IMR-90 (cell line): ENCODE results near the gene COL11A2. TPM values are rescaled to one million over a fixed set of nuclear protein-coding genes. Genes with fewer than 3 reads are reported as not detected.

Experiments
- ATAC-seq: fragments of 200-7000 bp; cut with Tn5 transposase; 2 replicates; pipeline ENCODE4 v1.9.1; 2020; ENCODE audit warnings: low read depth, mild to moderate bottlenecking, moderate library complexity
- BruUV-seq: library from RNA; stranded (reverse); fragments of 400-500 nt; replicated peaks from 2 replicates; lab custom pipeline; 2021; lab: Mats Ljungman, UMichigan
- CTCF ChIA-PET: fragments of 300-600 bp; formaldehyde crosslinking; extraction: SDS; loops from one replicate; lab custom pipeline; 2021; ENCODE audit warnings: antibody characterized with exemption; lab: Yijun Ruan, JAX
- POLR2A ChIA-PET: fragments of 300-600 bp; sonication (Branson Sonifier 250); formaldehyde crosslinking; loops from one replicate; lab custom pipeline; 2022; ENCODE audit warnings: antibody characterized with exemption; ENCODE audit not compliant: unreplicated experiment; lab: Charles Lee
- DNase-seq: peaks from one replicate; pipeline ENCODE4 v3.0.0; 2013
- H2AFZ ChIP-seq: replicated peaks from 2 replicates; pipeline ENCODE3; 2013; ENCODE audit warnings: low read length, mild to moderate bottlenecking; ENCODE audit not compliant: poor library complexity
- H2AK5ac ChIP-seq: 2 replicates; pipeline ENCODE4 v1.6.1; 2013; ENCODE audit warnings: low read depth, low read length, inconsistent platforms
- H2AK9ac ChIP-seq: replicated peaks from 2 replicates; pipeline ENCODE3; 2013; ENCODE audit warnings: mild to moderate bottlenecking, low read depth, low read length, moderate library complexity; ENCODE audit not compliant: poor library complexity
- H2BK120ac ChIP-seq: 2 replicates; pipeline ENCODE4 v1.6.1; 2013; ENCODE audit warnings: low read depth, low read length, inconsistent platforms
- H2BK15ac ChIP-seq: 3 replicates; pipeline ENCODE4 v1.6.1; 2013; ENCODE audit warnings: low read depth, low read length, inconsistent platforms
- H2BK20ac ChIP-seq: 2 replicates; pipeline ENCODE4 v1.6.1; 2013; ENCODE audit warnings: low read depth, mild to moderate bottlenecking, inconsistent platforms, low read length, moderate library complexity
- H2BK5ac ChIP-seq: 2 replicates; pipeline ENCODE4 v1.6.1; 2013; ENCODE audit warnings: mild to moderate bottlenecking, low read depth, low read length, inconsistent platforms; ENCODE audit not compliant: poor library complexity, severe bottlenecking
- H3K14ac ChIP-seq: replicated peaks from 2 replicates; pipeline ENCODE4 v1.6.1; 2013; ENCODE audit warnings: low read depth, low read length, inconsistent platforms
- H3K18ac ChIP-seq: 2 replicates; pipeline ENCODE4 v1.6.1; 2013; ENCODE audit warnings: low read depth, low read length, control low read depth
- H3K23ac ChIP-seq: 2 replicates; pipeline ENCODE4 v1.6.1; 2013; ENCODE audit warnings: low read depth, low read length, inconsistent platforms
- H3K27ac ChIP-seq: 2 replicates; pipeline ENCODE4 v1.5.1; 2013; ENCODE audit warnings: mild to moderate bottlenecking, control low read depth, low read length; ENCODE audit not compliant: insufficient read depth
- H3K27me3 ChIP-seq: 2 replicates; pipeline ENCODE4 v1.6.1; 2013; ENCODE audit warnings: low read length; ENCODE audit not compliant: control insufficient read depth, insufficient read depth
- H3K36me3 ChIP-seq: 2 replicates; pipeline ENCODE4 v1.6.1; 2013; ENCODE audit warnings: low read length, mixed read lengths; ENCODE audit not compliant: control insufficient read depth, insufficient read depth
- H3K4ac ChIP-seq: 2 replicates; pipeline ENCODE4 v1.6.1; 2013; ENCODE audit warnings: low read depth, low read length, inconsistent platforms
- H3K4me1 ChIP-seq: 2 replicates; pipeline ENCODE4 v1.6.1; 2013; ENCODE audit warnings: low read length, mixed read lengths; ENCODE audit not compliant: control insufficient read depth, insufficient read depth
- H3K4me2 ChIP-seq: 2 replicates; pipeline ENCODE4 v1.6.1; 2013; ENCODE audit warnings: low read depth, mild to moderate bottlenecking, control low read depth, low read length, moderate library complexity
- H3K4me3 ChIP-seq: 2 replicates; pipeline ENCODE4 v1.5.1; 2013; ENCODE audit warnings: low read depth, mild to moderate bottlenecking, control low read depth, low read length, moderate library complexity; ENCODE audit not compliant: insufficient read depth
- H3K56ac ChIP-seq: 2 replicates; pipeline ENCODE4 v1.6.1; 2013; ENCODE audit warnings: low read length, inconsistent platforms; ENCODE audit not compliant: insufficient read depth; ENCODE audit errors: extremely low read depth
- H3K79me1 ChIP-seq, 2 experiments: 2 replicates each; pipeline ENCODE4 v1.6.1; 2013; ENCODE audit warnings: low read length in 2 of 2, inconsistent platforms in 1 of 2, low read depth in 1 of 2
- H3K9ac ChIP-seq: 2 replicates; pipeline ENCODE4 v1.6.1; 2013; ENCODE audit warnings: low read depth, low read length, control low read depth
- H3K9me1 ChIP-seq: 2 replicates; pipeline ENCODE4 v1.6.1; 2013; ENCODE audit warnings: low read length, inconsistent platforms; ENCODE audit not compliant: insufficient read depth
- H3K9me3 ChIP-seq: 2 replicates; pipeline ENCODE4 v1.6.1; 2013; ENCODE audit warnings: low read length; ENCODE audit not compliant: control insufficient read depth, insufficient read depth
- H4K20me1 ChIP-seq: 2 replicates; pipeline ENCODE4 v1.6.1; 2013; ENCODE audit warnings: low read length, inconsistent platforms; ENCODE audit not compliant: insufficient read depth
- H4K5ac ChIP-seq: 2 replicates; pipeline ENCODE4 v1.6.1; 2013; ENCODE audit warnings: mild to moderate bottlenecking, low read depth, low read length, control low read depth
- H4K8ac ChIP-seq, 2 experiments: 2 replicates each; pipeline ENCODE4 v1.6.1; 2013; ENCODE audit warnings: low read depth in 2 of 2, low read length in 2 of 2, control low read depth in 1 of 2, inconsistent platforms in 1 of 2
- H4K91ac ChIP-seq: 2 replicates; pipeline ENCODE4 v1.6.1; 2013; ENCODE audit warnings: low read depth, low read length, inconsistent platforms; ENCODE audit not compliant: insufficient read depth
- CHD1 ChIP-seq: IDR thresholded peaks from 2 replicates; pipeline ENCODE4 v1.6.1; 2012; ENCODE audit warnings: low read depth, low read length, improper control_type of control experiment
- ELK1 ChIP-seq: fragments of 150-350 bp; IDR thresholded peaks from 2 replicates; pipeline ENCODE4 v1.6.1; 2016; ENCODE audit warnings: low read depth, mild to moderate bottlenecking, low read length, moderate library complexity, borderline replicate concordance
- FOS ChIP-seq: fragments of 150-350 bp; IDR thresholded peaks from 2 replicates; pipeline ENCODE4 v1.6.1; 2016; ENCODE audit warnings: low read depth, low read length
- RCOR1 ChIP-seq: IDR thresholded peaks from 2 replicates; pipeline ENCODE4 v1.6.1; 2012; ENCODE audit warnings: mild to moderate bottlenecking, low read length, improper control_type of control experiment; ENCODE audit not compliant: insufficient replicate concordance
- RFX5 ChIP-seq: IDR thresholded peaks from 2 replicates; pipeline ENCODE4 v1.8.0; 2012; ENCODE audit warnings: low read depth, mild to moderate bottlenecking, low read length, moderate library complexity
- WGBS, 2 experiments: methylation state at CpG; one replicate each; pipeline versions ENCODE4 v1.1.5 to v1.1.7; 2013; ENCODE audit warnings: missing lambda C conversion rate in 2 of 2; ENCODE audit not compliant: insufficient read length in 1 of 2; ENCODE audit errors: extremely low coverage in 2 of 2; 5-methylcytosine and 5-hydroxymethylcytosine counted together
- dilution Hi-C: fragments of 300-500 bp; cut with HindIII; formaldehyde crosslinking; loops from one replicate; pipeline ENCODE4 v1.14.3; 2018; ENCODE audit warnings: low sequenced_read_pairs; ENCODE audit not compliant: unreplicated experiment
- in situ Hi-C: fragments of 300-500 bp; cut with MboI; formaldehyde crosslinking; loops from 3 replicates; pipeline ENCODE4 v1.14.3; 2019; ENCODE audit warnings: low sequenced_read_pairs, inconsistent platforms, mixed read lengths
- intact Hi-C: fragments of 100-400 bp; cut with micrococcal nuclease; formaldehyde crosslinking; loops from 2 replicates; pipeline ENCODE4 v1.10.0; 2022
- microRNA-seq, 2 experiments: library from miRNA; stranded (forward) in 1 of 2; unstranded in 1 of 2; fragments of 10-50 nt in 1 of 2; fragments of <30 nt in 1 of 2; gene quantifications in 1 of 2; microRNA quantifications in 1 of 2; one replicate each; pipeline versions ENCODE3 to v1.1.0; 2013 to 2020; ENCODE audit not compliant: insufficient read depth in 1 of 2, insufficient read length in 1 of 2, unreplicated experiment in 1 of 2
- polyA plus RNA-seq, 3 experiments: library from polyadenylated mRNA; depleted of rRNA; stranded (reverse); fragments of >200 nt; gene quantifications; 2 replicates each; pipeline ENCODE4 v1.2.3, GENCODE V29; 2012; ENCODE audit warnings: low replicate concordance in 1 of 3
- small RNA-seq, 5 experiments: library from RNA; depleted of rRNA; stranded (forward); fragments of <200 nt; gene quantifications; one replicate each; pipeline ENCODE3, GENCODE V24; 2012
- total RNA-seq: library from RNA; depleted of rRNA; stranded (reverse); fragments of >200 nt; gene quantifications from 2 replicates; pipeline ENCODE4 v1.2.3, GENCODE V29; 2012; rRNA removed

The COL11A2 gene
- total and polyA plus RNA-seq, 2 of the 4 experiments (the other 2 are of a cell fraction) = under 0.01 to 0.38 TPM

DNA sequence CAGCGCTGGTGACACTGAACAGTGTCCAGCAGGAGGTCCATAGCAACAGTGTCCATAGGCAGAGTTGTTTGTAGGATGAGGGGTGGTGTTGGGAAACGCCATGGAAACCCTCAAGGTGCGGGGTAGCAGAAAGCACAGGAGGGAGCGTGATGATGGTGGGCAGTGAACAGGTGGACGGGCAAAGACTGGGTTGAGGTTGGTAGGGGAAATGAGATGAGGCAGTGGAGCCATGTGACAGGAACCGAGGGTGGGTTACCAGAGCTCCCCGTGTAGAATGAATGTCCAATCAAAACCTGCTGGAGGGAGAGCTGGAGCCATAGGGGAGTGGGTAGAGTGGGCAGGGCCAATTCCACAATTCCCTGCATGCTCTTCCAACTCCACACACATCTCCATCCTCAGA, 78.5 kb downstream of the COL11A2 start:
- H3K18ac ChIP-seq = no peak overlapping the region
- H3K4me2 ChIP-seq = no peak overlapping the region
- no peak overlapping the region for H2AK9ac ChIP-seq
- dilution Hi-C loops = no loop called here
- H3K4me3 ChIP-seq = no peak overlapping the region
- H2BK20ac ChIP-seq = no peak overlapping the region
- no peak overlapping the region for H3K56ac ChIP-seq
- H3K79me1 ChIP-seq = no peaks in the 10 kb centered on the region
- no TSS peak for BruUV-seq
- ATAC-seq = no peak
- H2BK120ac ChIP-seq = no peak overlapping the region
- intact Hi-C loops = no loop called here
- H2AK5ac ChIP-seq = no peak overlapping the region
- no peak overlapping the region for H3K4ac ChIP-seq
- in situ Hi-C loops = no loop called here
- H3K36me3 ChIP-seq = no peaks in the 10 kb centered on the region
- no peaks in the 10 kb centered on the region; the same call in 1 of the 2 replicates for H3K4me1 ChIP-seq
- no peak overlapping the region for H3K14ac ChIP-seq
- H4K8ac ChIP-seq = no peak overlapping the region
- no peak overlapping the region for H4K91ac ChIP-seq
- 42% methylated on average over 5 of the region's 7 CpGs; no CpG with 5 or more reads in 1 of the 2 experiments for WGBS, 2 experiments
- H3K9ac ChIP-seq = no peak overlapping the region
- no peak for DNase-seq
- ChIA-PET CTCF (interaction anchor here (1.1 kb wide), 1 partner anchor 135 kb away, joined by 6 read pairs; no protein-coding TSS in a partner anchor), POLR2A (no interaction called here)
- no peaks in the 10 kb centered on the region for H3K9me1 ChIP-seq
- H2AFZ ChIP-seq = no peak overlapping the region
- H3K23ac ChIP-seq = no peak overlapping the region
- no peaks in the 10 kb centered on the region for H3K9me3 ChIP-seq
- H2BK5ac ChIP-seq = no peak overlapping the region
- H4K20me1 ChIP-seq = no peaks in the 10 kb centered on the region
- peaks cover 38% of the 10 kb centered on the region for H3K27me3 ChIP-seq
- TF ChIP-seq CHD1 (no peak), RFX5 (no peak), RCOR1 (no peak), ELK1 (no peak), FOS (no peak)
- H4K5ac ChIP-seq = no peak overlapping the region
- H2BK15ac ChIP-seq = no peak overlapping the region
- no peak overlapping the region for H3K27ac ChIP-seq

Small RNA genes lying within 50 kb of the gene (microRNA-seq; reads per million reads assigned to microRNA genes)
- gene MIR219A1 (ENCODE audit: insufficient read depth in 1 of 2, insufficient read length in 1 of 2, unreplicated experiment in 1 of 2) (3.7 to 44.4 reads per million in 2 experiments), gene RNY4P10 (ENCODE audit: insufficient read depth, insufficient read length) (4.1 reads per million)

Small RNA genes lying within 50 kb of the gene (small RNA-seq; reads per million reads assigned to genes)
- gene MIR219A1 = 0.74 to 35.0 (median 10.3) reads per million in 5 experiments
- 0 to 4.8 (median 0.31) reads per million in 5 experiments for gene RNY4P10

Other genes starting within 250 kb of the COL11A2 start
- gene HLA-DMA, start 239.4 kb downstream of the COL11A2 start, total RNA-seq = 1.7 and 2.3 TPM in 2 replicates
- 8.3 and 8.4 TPM in 2 replicates for gene HLA-DMA, start 239.4 kb downstream of the COL11A2 start, polyA plus RNA-seq (2012; rRNA removed)
- 75.8 and 99.5 TPM in 2 replicates for gene BRD2, start 223.9 kb downstream of the COL11A2 start, total RNA-seq
- 140 and 144 TPM in 2 replicates for gene BRD2, start 223.9 kb downstream of the COL11A2 start, polyA plus RNA-seq (2012; rRNA removed)
- not detected in 2 replicates for gene HLA-DOA, start 182.9 kb downstream of the COL11A2 start, total RNA-seq
- not detected in 2 replicates for gene HLA-DOA, start 182.9 kb downstream of the COL11A2 start, polyA plus RNA-seq (2012; rRNA removed)
- not detected in 2 replicates for gene HLA-DPA1, start 118.8 kb downstream of the COL11A2 start, total RNA-seq
- gene HLA-DPA1, start 118.8 kb downstream of the COL11A2 start, polyA plus RNA-seq (2012; rRNA removed) = not detected in 2 replicates
- gene HLA-DPB1, start 116.5 kb downstream of the COL11A2 start, total RNA-seq = 5.8 and 7.7 TPM in 2 replicates
- 9.7 and 10.7 TPM in 2 replicates for gene HLA-DPB1, start 116.5 kb downstream of the COL11A2 start, polyA plus RNA-seq (2012; rRNA removed)
- gene RXRB, start 8.2 kb upstream of the COL11A2 start, total RNA-seq = 16.7 and 18.6 TPM in 2 replicates
- 46.9 and 53.7 TPM in 2 replicates for gene RXRB, start 8.2 kb upstream of the COL11A2 start, polyA plus RNA-seq (2012; rRNA removed)
- 134 and 135 TPM in 2 replicates for gene SLC39A7, start 8.4 kb upstream of the COL11A2 start, total RNA-seq
- gene SLC39A7, start 8.4 kb upstream of the COL11A2 start, polyA plus RNA-seq (2012; rRNA removed) = 196 and 208 TPM in 2 replicates
- 1.6 and 1.9 TPM in 2 replicates for gene HSD17B8, start 12.2 kb upstream of the COL11A2 start, total RNA-seq
- 3.4 and 4.3 TPM in 2 replicates for gene HSD17B8, start 12.2 kb upstream of the COL11A2 start, polyA plus RNA-seq (2012; rRNA removed)
- gene RING1, start 16.0 kb upstream of the COL11A2 start, total RNA-seq = 14.9 and 16.4 TPM in 2 replicates
- 38.2 and 40.8 TPM in 2 replicates for gene RING1, start 16.0 kb upstream of the COL11A2 start, polyA plus RNA-seq (2012; rRNA removed)
- 26.4 and 29.8 TPM in 2 replicates for gene VPS52, start 79.4 kb upstream of the COL11A2 start, total RNA-seq
- gene VPS52, start 79.4 kb upstream of the COL11A2 start, polyA plus RNA-seq (2012; rRNA removed) = 54.6 and 57.8 TPM in 2 replicates
- gene RPS18, start 79.6 kb upstream of the COL11A2 start, total RNA-seq = 6,097 and 6,577 TPM in 2 replicates
- 8,417 and 8,876 TPM in 2 replicates for gene RPS18, start 79.6 kb upstream of the COL11A2 start, polyA plus RNA-seq (2012; rRNA removed)
- gene B3GALT4, start 84.7 kb upstream of the COL11A2 start, total RNA-seq = 0.72 and 0.83 TPM in 2 replicates
- gene B3GALT4, start 84.7 kb upstream of the COL11A2 start, polyA plus RNA-seq (2012; rRNA removed) = 0.49 and 0.70 TPM in 2 replicates
- gene WDR46, start 96.8 kb upstream of the COL11A2 start, total RNA-seq = 68.9 and 73.8 TPM in 2 replicates
- gene WDR46, start 96.8 kb upstream of the COL11A2 start, polyA plus RNA-seq (2012; rRNA removed) = 81.6 and 88.0 TPM in 2 replicates
- 24.4 and 41.7 TPM in 2 replicates for gene PFDN6, start 97.1 kb upstream of the COL11A2 start, total RNA-seq
- gene PFDN6, start 97.1 kb upstream of the COL11A2 start, polyA plus RNA-seq (2012; rRNA removed) = 76.5 and 92.1 TPM in 2 replicates
- gene RGL2, start 106.5 kb upstream of the COL11A2 start, total RNA-seq = 4.1 and 4.4 TPM in 2 replicates
- 26.9 TPM in 2 replicates for gene RGL2, start 106.5 kb upstream of the COL11A2 start, polyA plus RNA-seq (2012; rRNA removed)
- gene TAPBP, start 121.6 kb upstream of the COL11A2 start, total RNA-seq = 12.5 and 13.1 TPM in 2 replicates
- 62.5 and 63.3 TPM in 2 replicates for gene TAPBP, start 121.6 kb upstream of the COL11A2 start, polyA plus RNA-seq (2012; rRNA removed)
- 5.8 and 6.8 TPM in 2 replicates for gene ZBTB22, start 125.3 kb upstream of the COL11A2 start, total RNA-seq
- 12.7 and 13.0 TPM in 2 replicates for gene ZBTB22, start 125.3 kb upstream of the COL11A2 start, polyA plus RNA-seq (2012; rRNA removed)
- 77.8 and 92.2 TPM in 2 replicates for gene DAXX, start 130.5 kb upstream of the COL11A2 start, total RNA-seq
- gene DAXX, start 130.5 kb upstream of the COL11A2 start, polyA plus RNA-seq (2012; rRNA removed) = 75.9 and 87.2 TPM in 2 replicates
- 33.9 and 35.3 TPM in 2 replicates for gene KIFC1, start 199.4 kb upstream of the COL11A2 start, total RNA-seq
- 40.6 and 41.9 TPM in 2 replicates for gene KIFC1, start 199.4 kb upstream of the COL11A2 start, polyA plus RNA-seq (2012; rRNA removed)
- 9.0 and 12.2 TPM in 2 replicates for gene PHF1, start 218.5 kb upstream of the COL11A2 start, total RNA-seq
- 47.2 and 50.8 TPM in 2 replicates for gene PHF1, start 218.5 kb upstream of the COL11A2 start, polyA plus RNA-seq (2012; rRNA removed)
- gene CUTA, start 225.6 kb upstream of the COL11A2 start, total RNA-seq = 122 and 136 TPM in 2 replicates
- gene CUTA, start 225.6 kb upstream of the COL11A2 start, polyA plus RNA-seq (2012; rRNA removed) = 427 and 483 TPM in 2 replicates
- gene SYNGAP1, start 227.6 kb upstream of the COL11A2 start, total RNA-seq = 1.4 TPM in 2 replicates
- gene SYNGAP1, start 227.6 kb upstream of the COL11A2 start, polyA plus RNA-seq (2012; rRNA removed) = 15.3 and 17.0 TPM in 2 replicates